GM15510 (cell line): ENCODE measurements around the gene TACC3.

Experiments used
- POLR2A ChIP-seq: IDR thresholded peaks from 3 replicates; pipeline ENCODE4 v1.6.1; 2011; ENCODE audit warnings: borderline replicate concordance; ENCODE audit not compliant: insufficient read length; ENCODE audit errors: extremely low read depth

The TACC3 gene

DNA sequence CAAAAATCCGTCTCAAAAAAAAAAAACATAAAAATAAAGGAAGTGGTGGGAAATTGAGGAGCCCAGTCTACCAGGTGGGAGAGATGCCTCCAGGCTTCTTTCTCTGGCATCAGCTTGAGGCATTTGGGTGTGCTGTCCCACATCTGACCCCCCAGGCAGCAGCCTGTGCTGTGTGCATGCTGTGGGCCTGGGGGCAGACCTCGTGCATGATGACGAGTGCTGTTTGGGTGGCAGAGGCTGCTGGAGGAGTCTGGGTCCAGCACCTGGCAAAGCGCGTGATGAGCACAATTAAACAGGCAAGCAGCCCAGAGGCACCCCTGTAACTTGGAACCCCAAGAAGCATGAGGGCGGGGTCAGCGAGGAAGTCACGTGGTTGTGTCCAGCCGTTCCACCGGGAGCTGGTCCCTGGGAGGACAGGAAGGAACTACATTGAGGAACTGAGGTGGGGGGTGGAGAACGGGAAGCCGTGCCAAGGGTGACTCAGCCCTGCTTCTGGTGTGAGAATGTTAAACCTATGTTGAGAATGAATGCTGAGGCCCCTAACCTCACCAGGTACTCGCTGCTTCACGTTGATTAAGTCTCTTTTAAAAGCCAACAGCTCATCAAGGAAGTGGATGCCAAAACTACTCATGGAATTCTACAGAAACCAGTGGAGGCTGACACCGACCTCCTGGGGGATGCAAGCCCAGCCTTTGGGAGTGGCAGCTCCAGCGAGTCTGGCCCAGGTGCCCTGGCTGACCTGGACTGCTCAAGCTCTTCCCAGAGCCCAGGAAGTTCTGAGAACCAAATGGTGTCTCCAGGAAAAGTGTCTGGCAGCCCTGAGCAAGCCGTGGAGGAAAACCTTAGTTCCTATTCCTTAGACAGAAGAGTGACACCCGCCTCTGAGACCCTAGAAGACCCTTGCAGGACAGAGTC lies 6.1 kb downstream of the TACC3 start:
- TF ChIP-seq POLR2A: no peak

DNA sequence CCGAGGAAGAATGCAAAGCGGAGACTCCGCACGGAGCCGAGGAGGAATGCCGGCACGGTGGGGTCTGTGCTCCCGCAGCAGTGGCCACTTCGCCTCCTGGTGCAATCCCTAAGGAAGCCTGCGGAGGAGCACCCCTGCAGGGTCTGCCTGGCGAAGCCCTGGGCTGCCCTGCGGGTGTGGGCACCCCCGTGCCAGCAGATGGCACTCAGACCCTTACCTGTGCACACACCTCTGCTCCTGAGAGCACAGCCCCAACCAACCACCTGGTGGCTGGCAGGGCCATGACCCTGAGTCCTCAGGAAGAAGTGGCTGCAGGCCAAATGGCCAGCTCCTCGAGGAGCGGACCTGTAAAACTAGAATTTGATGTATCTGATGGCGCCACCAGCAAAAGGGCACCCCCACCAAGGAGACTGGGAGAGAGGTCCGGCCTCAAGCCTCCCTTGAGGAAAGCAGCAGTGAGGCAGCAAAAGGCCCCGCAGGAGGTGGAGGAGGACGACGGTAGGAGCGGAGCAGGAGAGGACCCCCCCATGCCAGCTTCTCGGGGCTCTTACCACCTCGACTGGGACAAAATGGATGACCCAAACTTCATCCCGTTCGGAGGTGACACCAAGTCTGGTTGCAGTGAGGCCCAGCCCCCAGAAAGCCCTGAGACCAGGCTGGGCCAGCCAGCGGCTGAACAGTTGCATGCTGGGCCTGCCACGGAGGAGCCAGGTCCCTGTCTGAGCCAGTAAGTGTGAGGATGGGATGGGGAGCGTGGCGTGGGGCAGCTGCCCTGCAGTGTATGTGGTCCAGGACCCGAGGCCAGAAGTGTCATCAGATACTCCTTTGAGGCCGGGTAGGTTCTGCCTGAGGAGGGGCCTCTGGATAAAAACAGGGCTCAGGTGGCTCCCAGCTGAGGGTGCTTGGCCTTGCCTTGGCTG lies 7.0 kb downstream of the TACC3 start:
- no peak for TF ChIP-seq POLR2A

DNA sequence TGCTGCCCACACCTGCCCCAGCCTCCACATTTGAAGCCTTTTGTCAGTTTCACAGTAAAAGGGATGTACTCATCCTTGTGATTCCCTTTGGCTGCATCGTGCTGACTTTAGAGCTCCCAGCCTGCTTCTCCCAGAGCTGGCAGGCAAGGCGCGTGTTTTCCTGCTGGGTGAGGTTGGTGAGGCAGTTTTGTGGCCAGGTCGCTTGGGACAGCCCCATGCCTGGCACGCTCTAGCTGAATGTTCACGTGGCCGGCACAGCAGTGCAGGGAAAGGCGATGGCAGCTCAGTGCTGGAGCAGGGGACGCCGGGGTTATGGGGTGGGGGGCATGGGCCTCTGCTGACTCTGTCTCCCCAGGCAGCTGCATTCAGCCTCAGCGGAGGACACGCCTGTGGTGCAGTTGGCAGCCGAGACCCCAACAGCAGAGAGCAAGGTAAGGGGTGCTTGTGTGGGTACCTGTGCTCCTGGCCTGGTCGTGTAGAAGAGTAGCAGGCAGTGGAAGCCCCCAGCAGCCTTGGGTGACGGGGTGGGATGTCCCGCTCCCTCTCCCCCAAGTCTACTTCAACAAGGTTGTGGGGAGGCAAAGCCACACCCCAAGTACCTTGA lies 9.3 kb downstream of the TACC3 start:
- TF ChIP-seq POLR2A: no peak

DNA sequence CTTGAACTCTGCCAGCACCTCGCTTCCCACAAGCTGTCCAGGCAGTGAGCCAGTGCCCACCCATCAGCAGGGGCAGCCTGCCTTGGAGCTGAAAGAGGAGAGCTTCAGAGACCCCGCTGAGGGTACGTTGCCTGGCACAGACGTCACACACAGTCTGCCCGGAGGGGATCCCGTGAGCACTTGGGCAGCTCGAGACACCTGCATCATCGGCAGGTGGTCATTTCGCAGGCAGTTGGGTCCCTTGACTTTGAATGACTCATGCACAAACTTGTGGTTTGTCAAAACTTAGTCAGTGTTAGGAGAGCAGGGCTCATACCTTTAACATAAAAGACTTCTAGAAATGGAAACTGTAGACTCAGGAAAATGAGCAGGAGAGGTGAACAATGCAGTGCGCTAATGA lies 9.9 kb downstream of the TACC3 start:
- no peak for TF ChIP-seq POLR2A

DNA sequence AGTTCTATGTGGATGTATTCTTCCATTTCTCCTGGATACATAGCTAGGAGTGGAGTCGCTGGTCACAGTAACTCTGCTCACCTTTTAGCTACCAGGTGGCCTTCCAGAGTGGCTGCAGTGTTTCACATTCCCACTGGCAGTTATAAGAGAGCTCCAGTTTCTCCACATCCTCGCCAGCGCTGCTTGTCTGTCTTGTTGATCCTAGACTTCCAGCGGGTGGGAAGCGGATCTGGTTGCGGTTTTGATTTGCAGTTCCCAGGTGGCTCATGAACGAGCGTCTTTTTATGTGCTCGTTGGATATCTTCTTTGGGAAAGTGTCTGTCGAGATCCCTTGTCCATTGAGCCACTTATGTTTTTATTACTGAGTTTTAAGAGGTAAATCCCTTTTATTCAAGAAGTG lies 11.6 kb downstream of the TACC3 start:
- TF ChIP-seq POLR2A: no peak

DNA sequence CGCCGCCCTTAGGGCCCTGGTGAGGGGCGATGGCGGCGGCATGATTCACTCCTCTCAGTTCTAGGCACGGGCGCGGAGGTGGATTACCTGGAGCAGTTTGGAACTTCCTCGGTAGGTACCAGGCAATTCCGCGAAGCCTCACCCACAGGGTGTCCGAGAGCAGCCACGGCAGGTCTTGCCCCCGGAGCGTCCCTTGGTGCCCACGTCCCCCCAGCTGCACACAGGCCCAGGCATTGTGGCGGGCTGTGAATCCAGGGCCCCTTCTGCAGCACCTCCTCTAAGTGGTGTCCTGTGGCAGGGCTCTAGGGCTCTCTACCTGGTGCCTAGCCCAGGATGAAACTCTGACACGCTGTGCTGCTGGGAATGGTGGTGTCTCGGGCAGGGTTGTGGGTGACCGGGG lies 13.9 kb downstream of the TACC3 start:
- no peak for TF ChIP-seq POLR2A

DNA sequence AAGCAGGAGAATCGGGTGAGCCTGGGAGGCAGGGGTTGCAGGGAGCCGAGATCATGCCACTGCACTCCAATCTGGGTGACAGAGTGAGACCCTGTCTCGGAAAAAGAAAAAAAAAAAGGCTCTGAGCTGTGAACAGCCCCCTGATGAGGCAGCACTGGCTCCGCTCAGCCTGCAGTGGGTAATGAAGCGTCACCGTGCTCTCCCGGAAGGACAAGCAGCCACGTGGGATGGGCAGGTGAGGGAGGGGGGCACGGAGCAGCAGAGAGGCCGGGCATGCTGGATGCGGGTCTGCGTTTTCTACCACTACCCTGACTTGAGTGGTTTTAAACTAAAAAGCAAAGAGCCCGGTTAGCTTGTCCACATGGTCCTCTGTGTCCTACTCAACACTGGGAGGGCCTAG lies 15.5 kb downstream of the TACC3 start:
- no peak for TF ChIP-seq POLR2A

DNA sequence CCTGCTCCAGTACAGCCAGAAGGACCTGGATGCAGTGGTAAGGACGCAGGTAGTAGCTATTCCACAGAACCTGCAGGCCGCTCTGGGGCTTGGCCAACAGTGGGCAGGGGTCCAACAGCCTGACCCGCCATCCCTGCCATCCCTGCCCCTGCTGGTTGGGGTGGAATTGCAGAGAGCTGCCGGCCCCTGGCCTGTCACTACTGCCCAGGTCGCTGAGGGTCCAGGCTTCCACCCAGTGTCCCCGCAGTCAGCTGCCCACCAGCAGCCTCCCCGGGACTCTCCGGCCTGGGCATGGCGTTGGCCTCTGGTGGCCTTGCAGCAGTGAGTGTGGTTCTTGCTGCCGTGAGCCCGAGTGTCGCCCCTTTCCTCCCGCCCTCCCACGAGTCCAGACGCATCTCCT lies 16.3 kb downstream of the TACC3 start:
- TF ChIP-seq POLR2A: no peak

DNA sequence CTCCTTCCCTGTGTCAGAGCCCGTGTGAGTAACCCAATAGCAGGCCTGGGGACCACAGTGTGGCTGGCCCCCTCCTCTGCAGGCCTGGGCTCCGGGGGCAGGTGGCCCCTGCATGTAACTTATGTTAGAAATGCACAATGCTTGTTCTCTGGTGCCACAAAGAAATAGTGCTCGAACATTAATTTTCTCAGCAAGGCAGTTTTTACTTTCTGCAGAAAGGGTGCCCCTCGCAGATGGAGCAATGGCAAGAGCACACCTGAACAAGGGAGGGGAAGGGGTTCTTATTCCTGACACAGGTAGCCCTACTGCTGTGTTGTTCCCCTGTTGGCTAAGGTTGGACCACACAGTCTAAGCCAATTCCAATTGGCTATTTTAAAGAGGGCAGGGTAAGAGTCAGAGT lies 17.1 kb downstream of the TACC3 start:
- TF ChIP-seq POLR2A: no peak

DNA sequence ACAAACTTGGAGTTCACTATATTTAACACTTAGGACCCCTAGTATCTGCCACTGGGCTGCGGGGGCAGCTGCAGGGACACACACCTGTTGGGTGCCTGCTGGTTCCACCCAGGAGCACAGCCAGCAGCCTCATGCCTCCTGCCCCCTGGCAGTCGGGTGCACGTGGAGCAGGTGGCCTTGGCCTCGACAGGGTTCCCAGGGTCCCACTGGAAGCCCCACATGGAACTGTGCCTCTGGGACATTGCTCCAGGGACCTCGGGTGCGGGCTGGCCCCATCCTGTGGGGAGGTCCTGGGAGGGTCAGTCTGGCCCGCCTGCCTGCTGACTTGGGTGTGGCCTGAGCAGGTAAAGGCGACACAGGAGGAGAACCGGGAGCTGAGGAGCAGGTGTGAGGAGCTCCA lies 18.0 kb downstream of the TACC3 start:
- TF ChIP-seq POLR2A: no peak

DNA sequence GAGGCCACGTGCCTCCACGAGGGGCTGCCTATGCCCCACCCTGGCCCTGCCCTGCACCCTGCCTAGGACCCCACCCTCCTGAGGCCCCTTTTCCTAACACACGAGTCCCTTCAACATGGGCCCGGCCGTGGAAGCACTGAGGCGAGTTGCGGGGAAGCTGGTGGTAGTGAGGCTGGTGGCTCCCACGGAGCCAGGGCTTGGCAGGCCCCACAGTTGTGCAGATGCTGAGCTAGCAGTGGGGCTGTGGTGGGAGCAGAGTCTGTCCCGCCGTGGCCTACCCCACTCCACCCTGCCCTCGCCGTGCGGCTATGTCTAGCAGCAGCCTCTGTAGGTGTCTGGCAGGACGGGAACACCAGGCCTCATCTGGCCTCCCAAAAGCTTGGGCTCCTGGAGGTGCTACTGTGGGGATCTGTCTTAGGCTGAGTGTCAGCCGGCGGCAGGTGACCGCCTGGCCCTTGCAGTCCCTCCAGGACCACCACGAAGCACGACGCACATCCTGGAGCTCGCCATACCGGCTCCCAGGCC lies 18.8 kb downstream of the TACC3 start:
- no peak for TF ChIP-seq POLR2A

DNA sequence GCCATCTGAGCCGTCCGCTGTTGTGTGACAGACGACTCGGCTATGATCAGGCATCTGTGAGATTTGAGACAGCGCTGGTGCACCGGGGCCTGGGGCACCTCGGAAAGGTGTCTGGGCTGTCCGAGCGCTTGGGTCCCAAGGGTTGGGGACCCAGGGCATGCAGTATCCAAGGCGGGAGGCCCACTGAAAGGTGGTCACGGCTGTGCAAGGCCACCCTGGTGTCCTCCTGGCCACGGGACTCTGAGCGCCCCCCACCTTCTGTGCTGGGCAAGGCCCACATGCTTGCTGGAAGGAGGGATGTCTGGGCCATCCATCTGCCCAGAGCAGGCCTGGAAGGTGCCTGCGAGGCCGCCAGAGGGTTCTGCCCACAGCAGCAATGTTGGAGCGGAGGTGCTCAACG lies 19.9 kb downstream of the TACC3 start:
- no peak for TF ChIP-seq POLR2A

DNA sequence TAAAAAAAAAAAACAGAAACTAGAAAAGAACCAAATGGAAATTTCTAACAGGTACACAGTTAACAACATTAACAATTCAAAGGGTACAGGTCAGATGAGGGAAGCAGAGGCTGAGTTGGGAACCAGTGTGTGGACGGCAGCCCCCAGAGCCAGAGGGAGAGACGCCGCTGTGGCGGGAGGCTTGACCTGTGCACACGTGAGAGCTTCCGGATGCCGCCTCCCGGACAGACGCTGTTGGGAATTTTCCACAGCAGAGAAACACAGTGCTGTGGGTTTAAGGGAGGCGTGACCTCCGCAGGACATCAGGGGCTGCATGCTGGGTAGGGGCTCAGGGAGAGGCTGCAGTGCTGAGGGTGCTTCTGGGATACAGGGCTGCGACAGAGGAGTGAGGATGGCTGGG lies 22.2 kb downstream of the TACC3 start:
- TF ChIP-seq POLR2A: no peak

DNA sequence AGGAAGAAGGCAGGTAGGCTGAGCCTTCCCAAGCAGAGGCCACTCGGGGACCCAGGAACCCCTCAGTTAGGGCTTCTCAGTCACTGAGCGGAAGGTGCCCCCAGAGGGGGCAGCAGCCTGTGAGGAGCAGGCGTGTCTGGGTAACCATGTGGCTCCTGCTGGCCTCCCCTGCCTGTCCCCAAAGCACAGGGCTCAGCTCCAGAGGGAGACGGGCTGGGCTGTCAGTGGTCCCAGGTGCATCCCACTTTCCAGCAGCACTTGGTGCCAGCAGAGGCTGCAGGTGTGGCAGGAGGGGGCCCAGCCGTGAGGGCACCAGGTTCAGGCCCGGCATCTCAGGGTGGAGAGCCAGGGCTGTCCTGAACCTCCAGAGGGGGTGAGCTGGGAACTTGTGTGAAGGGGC lies 22.7 kb downstream of the TACC3 start:
- no peak for TF ChIP-seq POLR2A

DNA sequence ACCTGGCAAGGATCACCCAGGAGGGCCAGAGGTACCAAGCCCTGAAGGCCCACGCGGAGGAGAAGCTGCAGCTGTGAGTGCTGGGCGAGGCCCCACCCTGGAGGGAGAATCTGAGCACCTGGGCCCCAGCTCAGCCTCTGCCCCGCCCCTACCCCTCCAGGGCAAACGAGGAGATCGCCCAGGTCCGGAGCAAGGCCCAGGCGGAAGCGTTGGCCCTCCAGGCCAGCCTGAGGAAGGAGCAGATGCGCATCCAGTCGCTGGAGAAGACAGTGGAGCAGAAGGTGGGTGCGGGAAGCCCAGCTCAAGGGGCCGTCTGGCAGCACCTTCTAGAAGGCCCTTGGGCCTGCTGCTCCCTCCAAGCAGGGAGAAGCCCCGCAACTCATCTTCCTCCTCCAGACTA lies 23.2 kb downstream of the TACC3 start:
- no peak for TF ChIP-seq POLR2A
